Keratinocyte (primary cell): ENCODE data around the gene UTP15. TPM values are rescaled to one million over a fixed set of nuclear protein-coding genes. Genes with fewer than 3 reads are reported as not detected.

Experiments used
- DNase-seq: peaks from one replicate; pipeline ENCODE4 v3.0.0-alpha.2; 2011; ENCODE audit warnings: low read depth, missing footprints, low spot score
- FAIRE-seq: peaks from 2 replicates; lab custom pipeline; 2011; peaks lifted over from hg19 to GRCh38; lab: Jason Lieb, UNC
- H2AFZ ChIP-seq: 2 replicates; pipeline ENCODE4 v1.6.0; 2012; ENCODE audit warnings: low read length, control low read depth, inconsistent platforms; ENCODE audit not compliant: control insufficient read depth
- H3K27ac ChIP-seq: 2 replicates; pipeline ENCODE4 v1.5.1; 2011; ENCODE audit warnings: low read length; ENCODE audit not compliant: control insufficient read depth, insufficient read depth
- H3K27me3 ChIP-seq: 3 replicates; pipeline ENCODE4 v1.6.0; 2011; ENCODE audit warnings: low read length; ENCODE audit not compliant: control insufficient read depth, insufficient read depth; ENCODE audit errors: extremely low read depth
- H3K36me3 ChIP-seq, 2 experiments: 2 replicates in 1 of 2; 3 replicates in 1 of 2; pipeline ENCODE4 v1.5.1; 2011; ENCODE audit warnings: low read length in 2 of 2, mild to moderate bottlenecking in 1 of 2; ENCODE audit not compliant: control insufficient read depth in 2 of 2, insufficient read depth in 2 of 2; ENCODE audit errors: extremely low read depth in 1 of 2
- H3K4me1 ChIP-seq: 3 replicates; pipeline ENCODE4 v1.5.1; 2011; ENCODE audit warnings: low read length; ENCODE audit not compliant: control insufficient read depth, insufficient read depth; ENCODE audit errors: extremely low read depth
- H3K4me2 ChIP-seq: 3 replicates; pipeline ENCODE4 v1.6.0; 2011; ENCODE audit warnings: low read depth, low read length; ENCODE audit not compliant: control insufficient read depth, insufficient read depth; ENCODE audit errors: extremely low read depth
- H3K4me3 ChIP-seq, 3 experiments: fragments of 200-600 bp in 1 of 3; sonication (generic) in 1 of 3; 2 replicates in 2 of 3; 3 replicates in 1 of 3; pipeline ENCODE4 v1.5.1; 2011 to 2016; ENCODE audit warnings: low read length in 3 of 3, mild to moderate bottlenecking in 3 of 3, control low read depth in 2 of 3, inconsistent platforms in 1 of 3, low read depth in 1 of 3, mixed read lengths in 1 of 3, mixed run types in 1 of 3, moderate library complexity in 1 of 3; ENCODE audit not compliant: control insufficient read depth in 2 of 3, insufficient read depth in 2 of 3; ENCODE audit errors: extremely low read depth in 1 of 3
- H3K79me2 ChIP-seq: 2 replicates; pipeline ENCODE4 v1.6.0; 2012; ENCODE audit warnings: low read length; ENCODE audit not compliant: control insufficient read depth, insufficient read depth
- H3K9ac ChIP-seq: 3 replicates; pipeline ENCODE4 v1.6.0; 2011; ENCODE audit warnings: low read length; ENCODE audit not compliant: control insufficient read depth, insufficient read depth; ENCODE audit errors: extremely low read depth
- H3K9me1 ChIP-seq: 3 replicates; pipeline ENCODE4 v1.6.0; 2011; ENCODE audit warnings: low read length; ENCODE audit not compliant: control insufficient read depth, insufficient read depth; ENCODE audit errors: extremely low read depth
- H3K9me3 ChIP-seq: 2 replicates; pipeline ENCODE4 v1.5.1; 2012; ENCODE audit warnings: low read depth, low read length; ENCODE audit not compliant: control insufficient read depth
- H4K20me1 ChIP-seq: 3 replicates; pipeline ENCODE4 v1.6.0; 2011; ENCODE audit warnings: low read length; ENCODE audit not compliant: control insufficient read depth, insufficient read depth; ENCODE audit errors: extremely low read depth
- CTCF ChIP-seq, 3 experiments: IDR thresholded peaks in 1 of 3; conservative IDR thresholded peaks in 1 of 3; optimal IDR thresholded peaks in 1 of 3; 2 replicates in 2 of 3; 3 replicates in 1 of 3; pipeline versions ENCODE3 to v1.5.1; 2011; ENCODE audit warnings: low read length in 3 of 3, mild to moderate bottlenecking in 3 of 3, moderate library complexity in 2 of 3, control low read depth in 1 of 3, inconsistent platforms in 1 of 3; ENCODE audit not compliant: insufficient read depth in 2 of 3; ENCODE audit errors: extremely low read depth in 1 of 3
- EZH2 ChIP-seq: IDR thresholded peaks from one replicate; pipeline ENCODE4 v1.6.1; 2012; ENCODE audit warnings: inconsistent platforms, mild to moderate bottlenecking, low read length, moderate library complexity
- dilution Hi-C: fragments of 300-500 bp; cut with MboI; formaldehyde crosslinking; loops from one replicate; pipeline ENCODE4 v1.7.0; 2020; ENCODE audit warnings: low sequenced_read_pairs; ENCODE audit not compliant: extremely low pct_ligation_motif_present
- polyA plus RNA-seq, 5 experiments: library from polyadenylated mRNA; depleted of rRNA in 3 of 5; stranded (reverse) in 3 of 5; stranded (forward) in 1 of 5; unstranded in 1 of 5; fragments of >200 nt; gene quantifications; 1 replicate in 1 of 5; 2 replicates in 3 of 5; 3 replicates in 1 of 5; pipeline versions ENCODE4 v1.2.1 to v1.2.3, GENCODE V29; 2011 to 2012; ENCODE audit warnings: missing spikeins in 2 of 5, low read depth in 1 of 5, low replicate concordance in 1 of 5

Gene UTP15
- polyA plus RNA-seq, 1 donor (not counting 4 experiments of a cell fraction or from before 2014, with no cell fraction given): 28.3 TPM

- peak overlapping the region; percentile 79 for H3K4me2 ChIP-seq
- H3K27me3 ChIP-seq: no peaks in the 10 kb centered on the region
- DNase-seq (no peak), FAIRE-seq (no peak)
- peak overlapping the region; percentile 95 for H3K27ac ChIP-seq
- H3K4me1 ChIP-seq: peaks cover 16% of the 10 kb centered on the region
- no peaks in the 10 kb centered on the region for H4K20me1 ChIP-seq
- H3K79me2 ChIP-seq: peaks cover 55% of the 10 kb centered on the region
- H2AFZ ChIP-seq: peak overlapping the region; percentile 100
- no peaks in the 10 kb centered on the region for H3K9me1 ChIP-seq
- H3K36me3 ChIP-seq: peaks cover 0 to 8% of the 10 kb centered on the region in 2 experiments
- no peaks in the 10 kb centered on the region for H3K9me3 ChIP-seq
- dilution Hi-C loops: no loop called here
- no peak for TF ChIP-seq EZH2
- no peak for TF ChIP-seq CTCF (optimal IDR thresholded peaks at IDR 0.05 in 1 of 3, IDR thresholded peaks at IDR 0.05 in 1 of 3, conservative IDR thresholded peaks at IDR 0.05 in 1 of 3; ENCODE audit: extremely low read depth in 1 of 3, insufficient read depth in 2 of 3, low read length in 3 of 3)
- peak overlapping the region; percentile 60 to 100 (median 100) for H3K4me3 ChIP-seq
- peak overlapping the region; percentile 98 for H3K9ac ChIP-seq
Observed at GRCh38 chr5:73564675-73565074, 868 bp upstream of the UTP15 start.

- FAIRE-seq (no peak), DNase-seq (no peak)
- Histone ChIP-seq H3K4me1 (peaks cover 16% of the 10 kb centered on the region), H4K20me1 (no peaks in the 10 kb centered on the region), H3K9me1 (no peaks in the 10 kb centered on the region), H3K27me3 (no peaks in the 10 kb centered on the region), H3K9me3 (no peaks in the 10 kb centered on the region), H3K79me2 (peaks cover 62% of the 10 kb centered on the region), H3K27ac (peak overlapping the region; percentile 95), H3K4me2 (peak overlapping the region; percentile 79), H2AFZ (peak overlapping the region; percentile 100), H3K36me3 (peaks cover 6 to 15% of the 10 kb centered on the region in 2 experiments), H3K9ac (peak overlapping the region; percentile 98), H3K4me3 (peak overlapping the region; percentile 60 to 100 (median 100))
- dilution Hi-C loops: no loop called here
- TF ChIP-seq EZH2: no peak
- TF ChIP-seq CTCF (optimal IDR thresholded peaks at IDR 0.05 in 1 of 3, IDR thresholded peaks at IDR 0.05 in 1 of 3, conservative IDR thresholded peaks at IDR 0.05 in 1 of 3; ENCODE audit: extremely low read depth in 1 of 3, insufficient read depth in 2 of 3, low read length in 3 of 3): no peak
Observed at GRCh38 chr5:73565969-73566547, 515 bp downstream of the UTP15 start.
